Subcutaneous adipose tissue (tissue), 4 donors: Measurements from ENCODE around the gene TOM1. TPM values are rescaled to one million over a fixed set of nuclear protein-coding genes. Genes with fewer than 3 reads are reported as not detected.

Experiments used
- CTCF ChIP-seq: fragments of 450-650 bp; IDR thresholded peaks from one replicate; pipeline ENCODE4 v1.5.1; 2016; ENCODE audit warnings: low read depth, mild to moderate bottlenecking, control low read depth, antibody characterized with exemption, moderate library complexity
- total RNA-seq, 4 donors: library from RNA; depleted of rRNA; stranded (reverse); fragments of >200 nt; gene quantifications; one replicate each; pipeline ENCODE4 v1.1.0, GENCODE V29; 2016

The TOM1 gene
- total RNA-seq, 4 donors from 2014 or later = 54.5 to 94.4 (median 76.9) TPM

- TF ChIP-seq CTCF = no peak
These were observed 25.5 kb downstream of the TOM1 start for GRCh38 chr22:35325209-35325608.

GRCh38 chr22:35326854-35327562, 27.3 kb downstream of the TOM1 start:
- TF ChIP-seq CTCF = no peak

- TF ChIP-seq CTCF = no peak
These were observed 28.2 kb downstream of the TOM1 start for GRCh38 chr22:35327690-35328471.

GRCh38 chr22:35328472-35328885, 28.8 kb downstream of the TOM1 start:
- no peak for TF ChIP-seq CTCF

- no peak for TF ChIP-seq CTCF
These were observed 29.6 kb downstream of the TOM1 start for GRCh38 chr22:35329114-35329847.

GRCh38 chr22:35330258-35330861, 30.7 kb downstream of the TOM1 start:
- TF ChIP-seq CTCF = no peak
